Placental pericyte (primary cell): ENCODE data around the gene KCNMB4. TPM values are rescaled to one million over a fixed set of nuclear protein-coding genes. Genes with fewer than 3 reads are reported as not detected.

Source experiments
- small RNA-seq: library from RNA; depleted of rRNA; stranded (forward); fragments of <200 nt; gene quantifications from one replicate; pipeline ENCODE3, GENCODE V24; 2012; ENCODE audit warnings: low replicate concordance
- total RNA-seq: library from RNA; depleted of rRNA; stranded (reverse); fragments of >200 nt; gene quantifications from 2 replicates; pipeline ENCODE4 v1.2.3, GENCODE V29; 2012

KCNMB4 gene
- total RNA-seq, result 0.22 and 1.4 TPM in 2 replicates

DNA sequence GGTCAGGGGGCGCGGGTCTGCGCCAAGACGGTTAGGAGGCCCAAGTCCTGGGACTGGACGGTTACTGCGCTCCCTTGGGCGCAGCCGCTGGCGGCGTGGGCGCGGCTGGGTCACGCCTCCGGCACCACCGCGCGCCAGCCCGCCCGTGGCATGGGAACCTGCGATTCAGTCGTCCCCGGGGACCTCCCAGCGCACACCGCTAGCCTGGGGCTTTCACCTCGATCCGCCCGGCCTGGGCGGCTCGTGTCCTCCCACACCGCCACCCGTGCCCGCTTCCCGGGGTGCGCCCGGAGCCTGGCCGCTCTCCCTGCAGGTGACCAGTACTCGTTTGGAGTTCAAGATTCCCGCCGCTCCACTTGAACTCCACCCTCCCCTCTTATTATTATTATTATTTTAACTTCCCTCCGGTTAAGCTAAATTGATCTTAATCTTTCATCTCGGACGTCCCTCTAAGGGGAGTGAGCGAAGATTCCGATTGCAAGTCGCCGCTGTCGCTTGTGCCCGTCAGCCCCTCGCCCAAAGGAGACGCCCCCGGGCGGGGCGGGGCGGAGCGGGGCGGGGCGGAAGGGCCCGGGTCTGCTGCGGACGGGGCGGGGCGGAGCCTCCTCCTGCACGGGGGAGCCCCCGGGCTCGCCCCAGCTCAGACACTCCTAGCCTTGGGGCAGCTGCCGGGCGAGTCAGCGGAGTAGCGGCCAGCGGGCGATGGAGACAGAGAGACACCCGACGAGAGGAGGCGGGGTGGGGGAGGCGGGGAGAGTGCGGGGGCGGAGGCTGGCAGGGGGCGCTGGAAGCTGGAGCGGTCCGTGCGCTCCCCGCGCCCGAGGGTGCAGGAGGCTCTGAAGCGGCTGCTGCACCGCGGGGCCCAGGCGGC is at the start of gene KCNMB4:
Gene KCNMB4 (plus strand): TSS at position 643 of the 871 bp plus-strand sequence. CDS start 445 bp downstream, outside the sequence.

Small RNA genes within 50 kb of the gene (small RNA-seq; reads per million reads assigned to genes)
- not detected for gene RNU4-65P

Other genes with a start within 250 kb of the KCNMB4 start
- 140 and 152 TPM in 2 replicates for gene CNOT2, start 122.9 kb upstream of the KCNMB4 start, total RNA-seq